GM10266 (cell line): ENCODE results near the gene RNF144A.

Experiments
- DNase-seq: peaks from one replicate; pipeline ENCODE4 v3.0.0; 2012; ENCODE audit errors: extremely low spot score
- CTCF ChIP-seq: IDR thresholded peaks from 2 replicates; pipeline ENCODE4 v1.5.1; 2012; ENCODE audit warnings: mild to moderate bottlenecking, low read depth; ENCODE audit not compliant: control insufficient read depth, insufficient read depth; ENCODE audit errors: missing control alignments

The RNF144A gene

GRCh38 chr2:7075834-7076233 is 158.6 kb downstream of the RNF144A start:
- no peak for TF ChIP-seq CTCF

GRCh38 chr2:7077660-7078267 is 160.6 kb downstream of the RNF144A start:
- DNase-seq: no peak
- no peak for TF ChIP-seq CTCF

More at GRCh38 chr2:7075834-7076233, 158.6 kb downstream of the RNF144A start:
- DNase-seq: no peak

GRCh38 chr2:7083580-7084509 is 166.6 kb downstream of the RNF144A start:
- peak; percentile 45 for TF ChIP-seq CTCF
- DNase-seq: no peak

- no peak for TF ChIP-seq CTCF
- DNase-seq: no peak
Observed at GRCh38 chr2:7084601-7085000, 167.4 kb downstream of the RNF144A start.

GRCh38 chr2:7089284-7089683 is 172.1 kb downstream of the RNF144A start:
- no peak for TF ChIP-seq CTCF
- no peak for DNase-seq

- no peak for DNase-seq
- TF ChIP-seq CTCF: no peak
Observed at GRCh38 chr2:7089898-7090510, 172.8 kb downstream of the RNF144A start.

GRCh38 chr2:7093376-7093775 is 176.2 kb downstream of the RNF144A start:
- TF ChIP-seq CTCF: no peak
- DNase-seq: no peak
